ENCODE measurements around the gene TRAFD1.

DNA sequence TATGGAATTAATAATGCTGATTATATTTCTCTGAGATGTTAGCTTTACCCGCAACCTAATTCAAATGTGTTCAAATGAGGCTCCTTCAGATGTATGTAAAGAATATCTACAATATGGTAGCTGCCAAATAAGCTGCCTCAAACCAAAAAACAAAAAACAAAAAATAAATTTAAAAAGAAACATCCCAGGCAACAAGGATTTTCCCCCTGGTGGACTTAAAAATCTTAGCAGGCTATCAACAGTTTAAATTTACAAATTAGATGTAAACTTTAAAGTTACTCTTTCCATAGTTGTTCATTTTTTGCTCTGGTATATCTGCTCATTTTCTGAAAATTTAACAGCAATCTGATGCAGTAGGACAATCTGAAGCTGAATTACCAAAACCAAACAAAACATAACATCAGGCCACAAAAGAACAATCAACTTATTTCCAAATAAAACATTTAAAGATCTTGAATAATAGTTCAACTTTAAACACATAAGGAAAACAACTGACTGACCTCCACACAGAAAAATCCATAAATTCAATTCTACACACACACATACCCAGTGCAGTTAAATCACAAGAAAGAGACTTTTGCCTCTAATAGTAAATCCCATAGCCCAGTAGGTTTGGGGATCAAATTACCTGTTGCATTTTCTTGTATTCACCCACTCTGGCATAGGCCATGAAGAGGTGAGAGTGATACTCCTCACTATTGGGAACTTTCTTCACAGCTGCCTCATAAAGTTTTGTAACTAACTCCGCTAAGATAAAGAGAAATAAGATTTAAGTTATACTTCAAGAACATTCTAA is 38.1 kb upstream of the TRAFD1 start:
- TF ChIP-seq, protein P1, sequence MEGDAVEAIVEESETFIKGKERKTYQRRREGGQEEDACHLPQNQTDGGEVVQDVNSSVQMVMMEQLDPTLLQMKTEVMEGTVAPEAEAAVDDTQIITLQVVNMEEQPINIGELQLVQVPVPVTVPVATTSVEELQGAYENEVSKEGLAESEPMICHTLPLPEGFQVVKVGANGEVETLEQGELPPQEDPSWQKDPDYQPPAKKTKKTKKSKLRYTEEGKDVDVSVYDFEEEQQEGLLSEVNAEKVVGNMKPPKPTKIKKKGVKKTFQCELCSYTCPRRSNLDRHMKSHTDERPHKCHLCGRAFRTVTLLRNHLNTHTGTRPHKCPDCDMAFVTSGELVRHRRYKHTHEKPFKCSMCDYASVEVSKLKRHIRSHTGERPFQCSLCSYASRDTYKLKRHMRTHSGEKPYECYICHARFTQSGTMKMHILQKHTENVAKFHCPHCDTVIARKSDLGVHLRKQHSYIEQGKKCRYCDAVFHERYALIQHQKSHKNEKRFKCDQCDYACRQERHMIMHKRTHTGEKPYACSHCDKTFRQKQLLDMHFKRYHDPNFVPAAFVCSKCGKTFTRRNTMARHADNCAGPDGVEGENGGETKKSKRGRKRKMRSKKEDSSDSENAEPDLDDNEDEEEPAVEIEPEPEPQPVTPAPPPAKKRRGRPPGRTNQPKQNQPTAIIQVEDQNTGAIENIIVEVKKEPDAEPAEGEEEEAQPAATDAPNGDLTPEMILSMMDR (IDR thresholded peaks at IDR 0.05; ENCODE audit: insufficient read depth, low read length, poor library complexity, severe bottlenecking), result no peak
- TF ChIP-seq EZH2phosphoT487 (conservative IDR thresholded peaks at IDR 0.05; ENCODE audit: low read length), result no peak

All from SU-DHL-6 (cell line).